GM18499 (cell line): ENCODE results near the gene ANO9.

Experiments
- ATAC-seq: cut with Tn5 transposase; IDR thresholded peaks from one replicate; pipeline ENCODE4 v1.9.1; 2021; ENCODE audit warnings: moderate number of reproducible peaks; ENCODE audit not compliant: insufficient read depth, unreplicated experiment

The ANO9 gene

DNA sequence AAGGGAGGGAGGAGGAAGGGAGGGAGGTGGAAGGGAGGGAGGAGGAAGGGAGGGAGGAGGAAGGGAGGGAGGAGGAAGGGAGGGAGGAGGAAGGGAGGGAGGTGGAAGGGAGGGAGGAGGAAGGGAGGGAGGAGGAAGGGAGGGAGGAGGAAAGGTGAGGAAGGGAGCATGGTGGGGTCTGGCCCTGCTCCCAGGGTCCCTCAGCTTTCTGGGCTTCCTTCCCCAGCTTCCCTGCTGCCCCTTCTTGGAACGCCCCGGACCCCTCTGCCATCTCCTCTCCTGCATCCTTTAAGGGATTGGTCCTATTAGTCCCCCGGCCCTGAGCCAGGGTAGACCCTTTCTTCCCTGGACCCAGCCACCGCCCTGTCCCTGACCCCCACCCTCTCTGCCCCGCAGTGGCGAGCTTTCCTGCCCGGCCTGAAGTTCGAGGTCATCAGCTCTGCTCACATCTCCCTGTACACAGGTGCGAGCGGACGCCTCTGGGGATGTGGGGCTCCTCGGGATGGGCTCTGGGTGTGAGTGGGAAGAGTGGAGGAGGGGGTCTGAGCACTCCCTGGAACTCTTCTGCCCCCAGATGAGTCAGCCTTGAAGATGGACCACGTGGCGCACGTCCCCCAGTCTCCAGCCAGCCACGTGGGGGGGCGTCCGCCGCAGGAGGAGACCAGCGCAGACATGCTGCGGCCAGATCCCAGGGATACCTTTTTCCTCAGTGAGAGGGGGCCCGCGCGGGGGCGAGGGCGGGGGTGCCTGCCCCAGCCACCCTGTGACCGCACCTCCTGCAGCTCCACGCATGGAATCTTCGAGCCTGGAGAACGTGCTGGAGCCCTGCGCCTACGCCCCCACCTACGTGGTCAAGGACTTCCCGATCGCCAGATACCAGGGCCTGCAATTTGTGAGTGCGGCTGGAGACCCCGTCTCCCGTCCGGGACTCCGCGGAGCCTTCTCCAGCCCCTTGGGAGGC lies 66.5 kb downstream of the ANO9 start:
- ATAC-seq, result no peak

GRCh38 chr11:373716-374551 lies 67.9 kb downstream of the ANO9 start:
- no peak for ATAC-seq

DNA sequence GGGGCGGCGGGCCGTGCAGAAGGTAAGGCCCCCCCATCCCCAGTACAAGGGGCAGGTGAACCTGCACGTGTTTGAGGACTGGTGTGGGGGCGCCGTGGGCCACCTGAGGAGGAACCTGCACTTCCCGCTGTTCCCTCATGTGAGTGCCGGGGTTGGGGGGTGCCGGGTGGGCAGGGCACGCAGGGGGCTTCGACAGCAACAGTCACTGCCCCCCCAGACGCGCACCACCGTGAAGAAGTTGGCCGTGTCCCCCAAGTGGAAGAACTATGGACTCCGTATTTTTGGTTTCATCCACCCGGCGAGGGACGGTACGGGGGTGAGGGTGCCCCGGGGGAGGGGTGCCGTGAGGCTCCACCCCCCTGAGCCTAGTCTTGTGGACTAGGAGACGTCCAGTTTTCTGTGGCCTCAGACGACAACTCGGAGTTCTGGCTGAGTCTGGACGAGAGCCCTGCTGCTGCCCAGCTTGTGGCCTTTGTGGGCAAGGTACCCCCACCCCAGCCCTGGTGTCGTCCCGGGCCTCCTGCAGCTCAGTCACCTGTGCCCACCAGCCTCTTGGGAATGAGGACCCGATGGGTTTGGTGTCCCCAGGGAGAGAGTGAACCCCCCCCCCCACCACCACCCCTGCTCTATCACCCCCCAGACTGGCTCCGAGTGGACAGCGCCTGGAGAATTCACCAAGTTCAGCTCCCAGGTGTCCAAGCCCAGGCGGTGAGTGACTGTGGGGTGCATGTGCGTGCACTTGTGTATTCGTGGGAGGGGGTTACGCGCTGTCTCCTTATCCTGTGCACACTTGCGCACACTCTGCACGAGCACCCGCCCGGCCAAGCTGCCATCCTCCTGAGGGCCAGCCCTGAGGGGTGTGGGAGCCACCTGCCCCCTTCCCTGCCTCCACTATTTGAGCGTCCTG lies 68.7 kb downstream of the ANO9 start:
- no peak for ATAC-seq

DNA sequence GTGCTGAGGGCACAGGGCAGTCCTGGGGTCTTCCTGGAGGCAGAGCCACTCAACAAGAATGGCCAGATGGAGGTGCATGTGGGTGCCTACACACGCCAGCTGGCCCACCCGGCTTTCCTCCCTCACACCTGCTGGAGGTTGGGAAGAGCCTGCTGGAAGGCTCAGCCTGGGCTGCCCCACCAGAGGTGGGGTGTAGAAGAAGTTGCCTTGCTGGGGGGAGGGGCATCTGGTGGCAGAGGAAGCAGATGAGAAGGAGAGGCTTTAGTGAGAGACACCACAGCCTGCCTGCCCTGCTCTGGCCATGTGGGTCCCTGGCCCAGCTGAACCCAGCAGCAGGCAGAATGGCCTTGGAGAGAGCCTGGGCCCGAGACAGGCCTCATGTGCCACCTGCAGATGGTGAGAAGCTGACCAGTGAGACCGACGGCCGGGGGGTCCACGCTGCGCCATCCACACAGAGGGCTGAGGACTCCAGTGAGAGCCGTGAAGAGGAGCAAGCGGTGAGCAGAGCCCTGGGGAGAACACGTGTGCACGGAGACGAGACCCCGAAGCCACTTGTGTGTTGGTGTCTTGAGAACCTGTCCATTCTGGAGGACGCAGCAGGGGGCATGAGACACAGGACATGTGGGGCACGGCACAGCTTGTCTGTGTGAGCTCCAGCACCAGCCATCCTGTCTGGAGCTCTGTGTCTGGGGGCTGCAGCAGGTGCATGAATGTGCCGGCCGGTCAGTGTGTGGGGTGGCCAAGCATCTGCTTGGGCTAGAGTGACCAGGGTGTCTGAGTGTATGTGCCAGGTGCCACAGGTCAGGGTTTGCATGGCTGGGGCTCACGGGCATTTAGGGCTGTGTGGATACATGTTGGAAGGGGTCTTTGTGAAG lies 69.9 kb downstream of the ANO9 start:
- ATAC-seq, result no peak

DNA sequence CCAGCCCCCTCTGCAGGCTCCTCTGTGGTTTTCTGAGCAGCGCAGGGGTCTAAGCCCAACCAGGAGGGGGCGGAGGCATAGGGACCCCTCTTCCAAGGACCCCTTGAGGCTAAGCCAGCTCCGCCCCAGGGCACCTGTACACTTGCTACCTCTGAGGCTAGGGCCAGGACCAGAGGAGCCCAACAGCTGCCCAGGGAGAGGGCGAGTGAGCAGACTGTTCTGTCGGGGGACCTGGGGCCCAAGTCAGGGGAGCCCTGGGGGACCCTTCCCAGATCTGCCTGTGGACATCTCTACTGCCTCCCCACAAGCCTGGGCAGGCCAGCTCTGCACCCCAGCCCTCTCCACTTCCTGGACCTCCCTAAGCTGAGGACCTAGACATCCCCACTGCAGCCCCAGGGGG lies 70.8 kb downstream of the ANO9 start:
- no peak for ATAC-seq

DNA sequence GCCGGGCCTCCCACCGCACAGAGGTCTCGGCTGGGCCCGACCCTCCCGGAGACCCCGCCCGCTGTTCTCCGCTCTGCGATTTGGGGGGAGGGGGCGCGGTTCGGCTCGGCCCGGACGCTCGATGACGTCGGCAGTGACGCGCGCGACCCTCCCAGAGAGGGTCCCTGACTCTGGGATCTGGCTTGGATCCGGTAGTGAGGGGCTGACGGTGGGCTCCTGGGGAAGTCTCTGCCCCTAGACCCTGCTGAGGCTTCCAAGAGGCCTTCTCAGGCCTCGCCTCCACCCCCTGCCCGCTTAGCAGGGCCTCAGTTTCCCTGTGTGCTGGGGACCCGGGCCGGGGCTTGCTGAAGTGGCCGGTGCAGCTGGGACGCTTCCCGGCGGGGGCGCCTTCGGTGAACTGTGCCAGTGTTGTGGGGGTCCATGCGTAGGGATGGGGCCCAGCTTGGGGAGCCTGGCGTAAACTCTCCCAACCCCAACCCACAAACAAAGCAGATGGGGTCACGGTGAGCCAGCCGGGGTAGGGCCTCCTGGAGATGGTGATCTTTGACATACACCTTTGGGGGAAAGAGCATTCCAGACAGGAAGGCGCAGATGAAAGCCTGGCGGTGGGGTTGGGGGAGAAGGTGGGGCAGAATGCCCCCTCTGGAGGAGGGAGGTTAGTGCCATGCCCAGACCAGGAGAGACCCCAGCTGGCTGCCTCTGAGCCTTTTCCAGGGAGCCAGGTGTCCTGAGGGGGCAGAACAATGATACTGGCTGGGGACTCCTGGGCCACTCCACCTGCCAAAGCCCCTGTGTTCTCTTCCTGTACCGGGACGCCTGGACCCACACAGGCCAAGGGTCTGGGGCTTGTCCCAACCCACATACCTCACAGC lies 71.5 kb downstream of the ANO9 start:
- no peak for ATAC-seq

DNA sequence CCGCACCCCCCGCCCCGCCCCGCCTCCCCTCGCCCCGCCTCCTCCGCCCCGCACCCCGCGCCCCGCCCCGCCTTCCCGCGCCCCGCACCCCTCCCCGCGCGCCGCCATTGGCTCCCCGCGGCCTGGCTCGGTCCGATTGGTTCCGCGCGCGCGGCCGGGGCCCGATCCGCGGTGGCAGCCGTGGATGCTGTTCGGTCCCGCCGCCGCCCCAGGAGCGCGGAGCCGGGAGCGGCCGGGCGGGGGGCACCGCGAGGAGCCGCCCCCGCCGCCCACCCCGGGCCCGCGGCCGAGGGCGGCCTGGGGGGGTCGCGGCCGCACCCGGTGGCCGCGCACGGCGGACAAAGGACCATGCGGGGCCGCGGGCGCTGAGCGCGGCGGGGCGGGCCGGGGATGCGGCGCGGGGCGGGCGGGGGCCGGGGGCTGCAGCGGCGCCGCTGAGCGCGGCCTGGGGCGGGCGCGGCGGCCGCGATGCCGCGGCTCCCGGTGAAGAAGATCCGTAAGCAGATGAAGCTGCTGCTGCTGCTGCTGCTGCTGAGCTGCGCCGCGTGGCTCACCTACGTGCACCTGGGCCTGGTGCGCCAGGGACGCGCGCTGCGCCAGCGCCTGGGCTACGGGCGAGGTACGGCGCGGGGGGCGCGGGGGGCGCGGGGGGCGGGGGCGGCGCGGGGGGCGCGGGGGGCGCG lies 72.3 kb downstream of the ANO9 start, which contains the start of gene B4GALNT4:
Gene B4GALNT4, plus strand, starts transcription at position 164 of the 683 bp plus-strand sequence. Its CDS starts 305 bp downstream, at position 469.
- ATAC-seq, result no peak

DNA sequence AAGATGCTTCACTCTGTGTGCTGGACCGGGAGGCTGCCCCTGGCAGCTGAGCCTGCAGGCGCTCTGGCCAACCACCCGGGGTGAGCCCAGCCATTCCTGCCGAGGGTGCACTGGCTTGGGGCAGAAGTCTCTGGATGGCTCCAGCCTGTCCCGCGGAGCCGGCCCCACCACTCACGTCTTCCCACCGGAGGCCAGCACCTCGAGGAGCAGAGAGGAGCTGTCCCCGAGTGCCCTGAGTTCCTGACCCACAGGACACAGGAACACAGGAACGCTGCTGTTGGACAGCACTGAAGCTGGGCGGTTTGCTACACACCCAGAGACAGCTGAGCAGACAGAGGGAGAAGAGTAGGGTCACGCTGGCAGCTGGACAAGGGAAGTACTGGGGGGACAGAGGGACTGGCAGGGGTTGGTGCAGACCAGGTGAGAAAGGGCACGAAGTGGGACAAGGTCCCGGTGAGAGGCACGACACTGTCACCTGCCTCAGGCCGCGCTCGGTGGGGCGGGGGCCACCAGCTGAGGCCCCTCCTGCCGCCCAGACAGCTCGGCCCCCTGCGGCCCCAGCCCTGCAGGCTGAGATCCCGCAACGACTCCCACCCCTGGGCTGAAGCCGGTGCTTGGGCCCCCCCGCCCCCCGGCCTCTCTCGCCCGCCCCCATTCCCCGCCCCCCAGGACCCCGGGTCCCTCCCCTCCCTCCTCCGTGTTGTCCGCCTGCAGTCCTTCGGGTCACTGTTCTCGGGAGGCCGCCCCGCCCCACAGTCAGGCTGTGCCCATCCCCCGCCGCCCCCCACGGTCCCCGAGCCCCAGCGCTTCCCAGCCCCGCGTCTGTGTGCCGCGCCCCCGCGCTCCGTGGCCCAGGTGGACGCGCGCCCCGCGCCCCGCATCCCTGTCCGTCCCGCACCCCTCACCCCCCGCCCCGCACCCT lies 73.1 kb downstream of the ANO9 start:
- no peak for ATAC-seq

DNA sequence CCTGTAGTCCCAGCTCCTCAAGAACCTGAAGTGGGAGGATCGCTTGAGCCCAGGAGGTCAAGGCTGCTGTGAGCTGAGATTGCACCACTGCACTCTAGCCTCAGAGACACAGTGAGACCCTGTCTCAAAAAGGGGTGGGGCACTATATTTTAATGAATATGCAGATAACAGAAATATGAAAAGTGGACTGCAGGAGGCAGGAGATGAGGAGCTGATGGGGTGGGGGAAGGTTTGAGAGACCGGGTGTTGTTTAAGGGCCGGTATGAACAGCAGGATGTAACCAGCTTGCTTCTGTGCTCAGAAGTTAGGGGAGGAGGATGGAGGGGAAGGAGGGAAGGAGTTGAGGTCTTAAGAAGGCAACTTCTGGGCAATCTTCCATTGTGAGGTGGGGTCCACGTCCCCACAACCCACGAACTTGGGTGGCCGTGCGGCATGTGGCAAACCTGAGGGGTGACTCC lies 73.8 kb downstream of the ANO9 start:
- ATAC-seq, result no peak
